Measurements from ENCODE around the gene CXCL17.

The CXCL17 gene

DNA sequence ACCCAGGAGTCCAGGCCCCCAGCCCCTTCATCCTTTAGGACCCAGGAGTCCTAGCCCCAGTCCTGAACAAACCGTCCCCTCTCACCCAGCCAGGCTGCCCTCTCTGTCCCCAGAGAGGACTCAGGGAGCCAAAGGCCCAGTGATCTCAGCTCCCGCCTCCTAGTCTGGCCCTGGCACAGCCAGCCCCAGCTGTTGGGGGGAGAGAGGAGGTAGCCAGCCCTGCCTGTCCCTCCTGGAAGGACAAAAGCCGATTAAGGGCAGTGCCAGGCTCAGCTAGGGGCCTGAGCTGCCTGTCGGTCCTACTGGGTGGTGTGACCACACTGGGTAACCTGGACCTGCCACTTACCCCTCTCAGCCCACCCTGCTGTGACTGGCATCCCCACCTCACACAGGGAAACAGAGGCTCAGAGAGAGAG is 30.1 kb downstream of the CXCL17 start:
- TF ChIP-seq, protein P1, sequence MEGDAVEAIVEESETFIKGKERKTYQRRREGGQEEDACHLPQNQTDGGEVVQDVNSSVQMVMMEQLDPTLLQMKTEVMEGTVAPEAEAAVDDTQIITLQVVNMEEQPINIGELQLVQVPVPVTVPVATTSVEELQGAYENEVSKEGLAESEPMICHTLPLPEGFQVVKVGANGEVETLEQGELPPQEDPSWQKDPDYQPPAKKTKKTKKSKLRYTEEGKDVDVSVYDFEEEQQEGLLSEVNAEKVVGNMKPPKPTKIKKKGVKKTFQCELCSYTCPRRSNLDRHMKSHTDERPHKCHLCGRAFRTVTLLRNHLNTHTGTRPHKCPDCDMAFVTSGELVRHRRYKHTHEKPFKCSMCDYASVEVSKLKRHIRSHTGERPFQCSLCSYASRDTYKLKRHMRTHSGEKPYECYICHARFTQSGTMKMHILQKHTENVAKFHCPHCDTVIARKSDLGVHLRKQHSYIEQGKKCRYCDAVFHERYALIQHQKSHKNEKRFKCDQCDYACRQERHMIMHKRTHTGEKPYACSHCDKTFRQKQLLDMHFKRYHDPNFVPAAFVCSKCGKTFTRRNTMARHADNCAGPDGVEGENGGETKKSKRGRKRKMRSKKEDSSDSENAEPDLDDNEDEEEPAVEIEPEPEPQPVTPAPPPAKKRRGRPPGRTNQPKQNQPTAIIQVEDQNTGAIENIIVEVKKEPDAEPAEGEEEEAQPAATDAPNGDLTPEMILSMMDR (IDR thresholded peaks at IDR 0.05; ENCODE audit: low read depth, low read length), result no peak
- DNase-seq (ENCODE audit: extremely low read depth, low read depth), result no peak

- TF ChIP-seq, protein P1 (IDR thresholded peaks at IDR 0.05; ENCODE audit: low read depth, low read length), result no peak
- DNase-seq (ENCODE audit: extremely low read depth, low read depth), result no peak
Measured at GRCh38 chr19:42412227-42412626, 30.5 kb downstream of the CXCL17 start.

DNA sequence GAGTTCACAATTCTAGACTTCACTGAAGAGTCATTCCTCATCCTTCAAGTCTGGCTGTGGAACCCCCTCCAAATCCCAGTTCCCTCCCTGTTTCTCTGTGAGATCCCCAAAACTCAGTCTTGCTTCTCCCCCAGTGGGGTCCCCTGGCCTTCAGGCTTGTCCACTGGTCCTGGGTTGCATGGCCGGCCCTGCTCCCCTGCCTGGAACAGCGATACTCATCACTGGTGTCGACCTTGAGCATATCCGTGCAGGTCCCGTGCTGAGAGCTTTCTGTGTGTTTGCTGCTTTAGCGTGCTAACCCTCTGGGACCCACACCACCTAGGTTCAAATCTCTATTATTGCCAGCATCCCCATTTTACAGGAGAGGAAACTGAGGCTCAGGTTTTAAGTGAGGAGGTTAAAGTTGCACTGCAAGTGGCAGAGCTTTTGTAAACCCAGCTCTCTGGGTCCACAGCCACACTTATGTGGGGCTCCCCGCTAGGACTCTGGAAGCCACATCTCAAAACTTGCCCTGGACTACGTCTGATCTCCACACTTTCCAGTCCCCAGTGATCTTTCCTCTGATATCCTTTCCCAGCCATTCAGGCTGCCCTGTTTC is 31.1 kb downstream of the CXCL17 start:
- no peak for DNase-seq (ENCODE audit: extremely low read depth, low read depth)
- TF ChIP-seq, protein P1 (IDR thresholded peaks at IDR 0.05; ENCODE audit: low read depth, low read length), result no peak

- DNase-seq (ENCODE audit: extremely low read depth, low read depth), result no peak
- TF ChIP-seq, protein P1 (IDR thresholded peaks at IDR 0.05; ENCODE audit: low read depth, low read length), result no peak
Measured at GRCh38 chr19:42410371-42410770, 32.4 kb downstream of the CXCL17 start.

DNA sequence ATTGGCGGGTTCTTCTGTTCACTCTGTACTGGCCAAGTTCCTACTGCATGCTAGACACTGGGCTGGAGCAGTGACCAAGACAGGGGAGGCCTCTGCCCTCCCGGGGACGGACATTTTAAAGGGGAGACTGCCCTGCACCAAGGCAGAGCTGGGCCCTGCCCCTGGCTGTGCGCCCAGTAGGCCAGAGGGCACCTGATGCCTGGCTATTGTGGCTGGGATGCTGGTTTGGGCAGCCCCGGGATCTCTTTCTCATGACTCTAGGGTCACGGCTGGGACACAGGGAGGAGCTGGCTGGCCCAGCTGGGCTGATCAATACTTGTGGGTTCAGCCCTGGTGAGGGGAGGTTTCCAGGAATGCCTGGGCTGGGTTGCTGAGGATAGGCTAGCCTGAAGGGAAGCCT is 33.3 kb downstream of the CXCL17 start:
- no peak for DNase-seq (ENCODE audit: extremely low read depth, low read depth)
- TF ChIP-seq, protein P1 (IDR thresholded peaks at IDR 0.05; ENCODE audit: low read depth, low read length), result no peak

GRCh38 chr19:42407816-42408175 is 35.0 kb downstream of the CXCL17 start:
- TF ChIP-seq, protein P1 (IDR thresholded peaks at IDR 0.05; ENCODE audit: low read depth, low read length), result no peak
- no peak for DNase-seq (ENCODE audit: extremely low read depth, low read depth)

DNA sequence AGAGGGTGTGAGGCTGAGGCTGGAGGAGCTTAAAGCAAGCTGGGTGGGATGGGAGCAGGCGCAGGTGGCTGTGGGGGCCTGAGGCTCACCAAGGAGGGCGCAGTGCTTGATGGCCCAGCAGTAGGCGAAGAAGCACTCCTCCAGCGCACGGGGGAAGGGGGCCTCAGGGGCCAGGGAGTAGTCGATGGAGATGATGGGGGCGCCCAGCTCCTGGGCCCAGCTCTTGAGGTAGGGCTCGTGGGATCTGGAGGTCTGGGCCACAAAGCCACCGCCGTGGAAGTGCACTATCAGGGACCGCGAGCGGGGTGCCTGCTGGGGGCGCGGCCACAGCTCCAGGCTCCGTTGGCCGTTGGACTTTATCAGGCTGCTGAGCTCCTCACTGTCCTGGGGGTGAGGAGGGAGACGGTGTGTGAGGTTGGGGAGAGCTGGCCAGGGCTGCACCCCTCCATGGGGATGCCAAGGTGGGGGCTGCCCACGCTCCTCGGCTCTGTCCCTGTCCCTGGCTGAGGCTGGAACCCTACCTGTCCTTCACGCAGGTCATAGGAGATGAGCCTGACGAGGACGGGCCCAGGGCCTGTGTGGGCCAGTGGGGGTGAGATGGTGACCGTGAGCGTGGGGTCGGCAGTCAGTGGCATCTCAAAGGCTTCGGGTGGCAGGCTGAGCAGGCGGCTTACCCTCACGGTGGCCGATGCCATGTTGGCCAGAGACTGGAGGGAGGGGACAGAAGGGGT is 35.5 kb downstream of the CXCL17 start:
- DNase-seq (ENCODE audit: extremely low read depth, low read depth), result no peak

More for the DNA sequence above, 35.5 kb downstream of the CXCL17 start:
- TF ChIP-seq, protein P1 (IDR thresholded peaks at IDR 0.05; ENCODE audit: low read depth, low read length), result no peak

Data from AG09319 (cell line).